NAMALWA (cell line): Measurements from ENCODE around the gene NOX4.
A peak's percentile ranks its signal among the peaks of the same experiment; 100 is the strongest.
"Not testable (repeated sequence)": the region's sequence is repeated elsewhere in the genome, so short reads cannot be mapped to it uniquely, and the experiment has no call there.

Source experiments
- DNase-seq: peaks from one replicate; pipeline ENCODE4 v3.0.0-alpha.2; 2015; ENCODE audit warnings: low spot score

NOX4 gene

DNA sequence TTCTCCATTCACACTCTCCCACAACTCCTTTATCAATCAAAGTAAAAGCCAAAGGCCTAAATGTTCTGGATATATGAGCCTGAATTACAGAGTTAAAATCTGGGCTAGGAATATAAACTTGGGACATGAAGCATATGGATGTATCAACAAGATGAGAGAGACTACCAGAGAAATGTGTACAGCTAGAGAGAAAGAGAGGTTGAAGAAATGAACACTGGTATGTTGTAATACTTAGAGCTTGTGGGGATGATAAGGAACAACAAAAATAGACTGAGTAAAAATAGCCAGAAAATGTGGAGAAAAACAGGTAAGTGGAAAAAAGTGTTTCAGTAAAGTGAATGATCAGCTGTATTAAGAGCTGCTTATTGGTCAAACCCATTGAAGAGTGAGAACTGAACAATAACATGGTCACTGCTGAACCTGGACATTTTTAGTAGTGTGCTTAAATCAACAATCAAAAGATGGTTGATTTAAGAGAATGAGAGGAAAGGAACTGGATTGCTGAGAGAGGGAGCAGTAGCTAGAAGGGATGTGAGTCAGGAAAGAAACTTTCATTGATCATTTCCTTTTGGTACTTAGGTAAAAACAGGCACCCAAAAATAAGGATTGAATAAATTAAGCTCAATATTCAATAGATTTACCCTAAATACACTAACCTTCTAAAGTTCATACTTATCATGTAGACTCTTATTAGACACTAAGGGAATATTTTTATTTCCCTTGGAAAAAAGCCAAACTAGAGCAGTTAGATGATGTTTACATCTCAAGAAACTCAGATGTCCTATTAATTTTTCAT is 111.0 kb downstream of the NOX4 start:
- DNase-seq: not testable (repeated sequence)

GRCh38 chr11:89378986-89379385 is 112.2 kb downstream of the NOX4 start:
- DNase-seq: not testable (repeated sequence)

DNA sequence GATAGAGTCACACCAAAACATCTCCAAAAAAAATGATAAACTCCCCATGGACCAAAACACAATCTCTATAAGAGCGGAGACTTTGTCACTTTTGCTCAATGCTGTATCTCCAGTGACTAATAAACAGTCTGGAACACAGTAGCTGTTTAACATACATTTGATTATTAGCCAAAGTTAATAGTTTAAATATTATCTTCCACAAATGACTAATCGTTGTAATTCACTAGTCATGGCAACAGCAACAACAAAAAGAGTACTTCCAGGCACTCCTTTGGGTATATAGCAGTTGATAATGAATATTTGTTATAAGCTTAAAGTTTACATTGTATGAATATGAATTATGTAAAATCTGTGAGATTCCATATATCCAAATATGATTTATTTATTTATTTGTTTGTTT is 121.8 kb downstream of the NOX4 start:
- not testable (repeated sequence) for DNase-seq

GRCh38 chr11:89364856-89365255 is 126.3 kb downstream of the NOX4 start:
- DNase-seq: not testable (repeated sequence)

- DNase-seq: no peak
Measured at GRCh38 chr11:89361734-89362133, 129.4 kb downstream of the NOX4 start.

DNA sequence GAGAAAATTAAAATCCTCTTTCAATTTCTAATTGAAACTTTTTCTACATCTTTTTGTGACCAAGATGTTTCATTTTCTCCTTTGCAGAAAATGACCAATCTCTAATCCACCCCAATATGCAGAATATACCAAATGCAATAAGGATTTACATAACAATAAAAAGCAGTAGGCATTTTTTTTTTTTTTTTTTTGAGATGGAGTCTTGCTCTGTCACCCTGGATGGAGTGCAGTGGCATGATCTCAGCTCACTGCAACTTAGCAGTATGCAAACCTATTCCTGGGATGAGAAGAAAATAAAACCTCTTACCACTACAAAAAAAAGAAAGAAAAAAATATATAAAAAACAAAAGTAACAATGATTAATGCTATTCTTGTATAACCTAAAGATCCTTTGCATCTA is 132.0 kb downstream of the NOX4 start:
- DNase-seq: not testable (repeated sequence)

DNA sequence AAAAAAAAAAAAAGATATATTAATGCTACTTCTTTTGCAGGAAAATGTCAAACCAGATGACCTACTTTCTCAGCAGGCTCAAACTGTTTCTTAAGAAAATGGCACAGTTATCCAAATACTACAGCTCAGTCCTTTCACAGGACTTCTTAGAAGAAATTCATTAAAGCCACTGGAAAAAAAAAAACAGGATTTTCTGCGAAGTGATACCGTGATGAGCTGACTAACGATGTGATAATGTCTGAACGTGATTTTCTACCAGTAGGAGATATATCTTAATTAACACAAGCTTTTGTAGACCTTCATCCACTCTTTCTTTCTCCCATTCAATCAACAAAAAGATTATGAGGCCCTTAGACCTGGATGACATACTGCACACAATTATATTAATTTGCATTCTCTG is 132.4 kb downstream of the NOX4 start:
- no peak for DNase-seq

GRCh38 chr11:89355646-89356045 is 135.5 kb downstream of the NOX4 start:
- no peak for DNase-seq

DNA sequence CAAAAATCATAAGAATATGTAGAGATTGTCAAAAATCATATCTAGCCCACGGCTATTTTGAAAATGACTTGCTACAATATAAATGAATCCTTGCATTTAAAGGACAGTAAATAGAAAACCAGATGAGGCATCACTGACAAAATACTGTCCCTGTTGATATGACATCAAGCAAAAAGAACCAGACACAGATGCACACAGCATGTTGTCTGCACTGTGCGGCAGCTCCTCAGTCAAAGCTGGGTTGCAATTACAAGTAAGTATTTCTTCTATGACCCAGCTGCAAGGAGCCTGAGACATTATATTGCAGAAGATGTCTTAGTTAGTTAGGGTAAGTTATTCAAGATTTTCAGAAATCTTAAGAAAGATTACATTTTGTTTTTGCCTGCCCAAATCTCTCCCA is 136.7 kb downstream of the NOX4 start:
- not testable (repeated sequence) for DNase-seq

DNA sequence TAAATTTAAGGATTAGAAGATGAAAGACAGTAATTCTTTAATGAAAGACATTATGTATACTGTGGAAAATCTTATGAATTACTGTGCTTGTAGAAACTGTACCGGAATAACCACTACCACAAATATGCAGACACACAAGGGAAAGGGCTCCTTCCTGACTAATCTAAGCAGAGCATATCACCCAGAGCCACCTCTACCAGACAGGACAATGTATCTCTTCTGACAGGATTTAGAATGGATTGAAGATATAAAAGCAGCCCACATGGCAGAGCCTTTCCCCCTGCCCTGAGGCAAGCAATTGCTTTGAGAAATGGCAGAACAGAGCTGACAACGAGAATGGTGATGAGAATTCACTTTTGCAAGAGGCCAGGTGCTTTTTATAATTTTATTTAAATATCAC is 144.1 kb downstream of the NOX4 start:
- DNase-seq: no peak

DNA sequence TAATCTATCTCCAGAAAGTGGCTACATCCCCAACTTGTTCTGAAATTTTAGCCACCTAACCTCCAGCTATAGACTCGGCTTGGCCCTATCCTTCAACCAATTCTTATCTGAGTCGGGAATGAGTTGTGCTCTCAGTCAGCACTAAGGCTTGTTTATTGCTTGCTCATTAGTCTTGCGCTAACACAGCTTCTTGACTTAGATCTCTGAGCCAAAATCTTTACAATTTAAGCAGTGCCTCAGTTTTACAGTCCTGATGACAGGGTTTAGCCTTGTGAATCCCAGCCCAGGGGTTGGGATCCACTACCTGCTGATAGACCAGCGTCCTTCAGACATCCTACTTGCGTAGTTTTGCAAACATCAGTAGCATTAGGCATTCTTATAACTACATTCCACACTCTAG is 144.6 kb downstream of the NOX4 start:
- DNase-seq: no peak

- DNase-seq: not testable (repeated sequence)
Measured at GRCh38 chr11:89342880-89343572, 148.1 kb downstream of the NOX4 start.

GRCh38 chr11:89340450-89340849 is 150.7 kb downstream of the NOX4 start:
- DNase-seq: not testable (repeated sequence)

- DNase-seq: not testable (repeated sequence)
Measured at GRCh38 chr11:89338073-89338472, 153.1 kb downstream of the NOX4 start.

DNA sequence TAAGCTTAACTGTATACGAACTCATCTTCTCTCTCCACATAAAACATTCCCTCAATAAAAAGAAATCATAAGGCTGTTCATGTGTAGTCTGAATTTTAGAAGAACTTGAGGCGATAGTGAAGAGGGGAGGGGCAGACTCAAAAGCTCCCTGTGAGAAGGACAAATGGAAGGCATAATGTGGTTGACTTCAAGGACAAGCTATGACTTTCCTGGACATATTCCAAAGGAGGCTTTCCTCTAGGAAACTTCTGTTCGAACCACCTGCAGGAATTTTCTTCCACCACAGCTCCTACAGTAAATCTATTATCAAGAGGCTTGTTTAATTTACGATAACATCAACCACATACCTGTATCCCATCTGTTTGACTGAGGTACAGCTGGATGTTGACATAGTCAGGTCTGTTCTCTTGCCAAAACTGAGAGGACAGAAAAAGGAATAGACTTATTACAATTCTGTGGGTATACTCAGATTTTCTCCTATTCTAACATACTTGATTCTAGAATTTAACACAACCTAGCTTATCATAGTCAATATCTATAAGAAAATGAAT is 154.0 kb downstream of the NOX4 start:
- DNase-seq: not testable (repeated sequence)

DNA sequence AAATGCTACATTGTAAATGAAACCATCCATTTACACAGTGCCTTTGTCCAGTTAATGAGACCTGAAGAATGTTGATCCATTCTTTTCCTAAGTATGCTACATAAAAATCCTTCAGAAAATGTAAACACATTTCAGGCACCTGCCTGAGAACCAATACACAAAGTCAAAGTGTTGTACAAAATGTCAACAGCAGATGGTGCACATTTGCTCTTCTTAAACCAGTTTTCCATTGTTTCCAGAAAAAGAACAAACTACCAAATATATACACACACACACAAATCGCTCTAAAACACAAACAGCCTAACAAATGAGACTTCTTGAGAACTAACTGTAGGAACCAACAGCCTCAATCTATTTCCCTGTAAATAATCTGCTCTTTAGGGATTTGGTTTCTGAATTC is 157.5 kb downstream of the NOX4 start:
- DNase-seq: peak; percentile 6

- not testable (repeated sequence) for DNase-seq
Measured at GRCh38 chr11:89331940-89332339, 159.2 kb downstream of the NOX4 start.

- DNase-seq: no peak
Measured at GRCh38 chr11:89327885-89328284, 163.3 kb downstream of the NOX4 start.

DNA sequence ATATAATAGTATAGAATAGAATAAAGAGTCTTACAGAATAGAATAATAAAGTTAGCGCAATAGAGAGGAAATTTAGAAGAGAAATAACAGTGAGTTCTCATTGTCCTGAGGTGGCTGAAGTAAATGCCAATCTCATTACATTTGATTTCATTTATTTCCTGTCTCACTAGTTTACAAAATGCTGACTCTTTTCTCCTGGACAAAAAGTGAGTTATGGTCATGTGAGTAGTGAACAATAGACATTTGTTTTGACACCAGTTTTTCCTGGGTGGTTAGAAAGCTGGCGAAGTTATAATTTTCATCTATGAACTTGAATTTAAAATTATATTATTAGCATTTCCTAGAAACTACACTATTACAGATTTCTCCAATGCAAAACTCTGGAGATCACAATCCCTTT is 169.8 kb downstream of the NOX4 start:
- DNase-seq: no peak

DNA sequence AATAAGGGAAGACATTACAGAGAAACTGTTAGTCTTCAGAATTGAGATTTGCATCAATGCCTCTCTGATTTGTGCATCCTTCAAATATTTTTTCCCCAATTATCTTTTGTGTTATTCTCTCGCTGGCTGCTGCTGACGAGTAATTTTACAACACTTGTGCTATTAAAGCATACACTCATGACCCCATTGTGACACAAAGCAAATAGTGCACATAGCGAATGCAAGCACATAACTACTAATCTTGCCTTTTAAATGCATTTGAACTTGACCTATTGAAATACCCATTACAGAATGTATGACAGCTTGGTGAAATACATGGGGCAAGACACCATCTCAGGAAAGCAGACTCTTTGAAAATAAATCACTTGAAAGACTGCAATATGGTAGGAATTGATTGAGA is 180.6 kb downstream of the NOX4 start:
- not testable (repeated sequence) for DNase-seq

GRCh38 chr11:89309321-89309985 is 181.7 kb downstream of the NOX4 start:
- DNase-seq: not testable (repeated sequence)

DNA sequence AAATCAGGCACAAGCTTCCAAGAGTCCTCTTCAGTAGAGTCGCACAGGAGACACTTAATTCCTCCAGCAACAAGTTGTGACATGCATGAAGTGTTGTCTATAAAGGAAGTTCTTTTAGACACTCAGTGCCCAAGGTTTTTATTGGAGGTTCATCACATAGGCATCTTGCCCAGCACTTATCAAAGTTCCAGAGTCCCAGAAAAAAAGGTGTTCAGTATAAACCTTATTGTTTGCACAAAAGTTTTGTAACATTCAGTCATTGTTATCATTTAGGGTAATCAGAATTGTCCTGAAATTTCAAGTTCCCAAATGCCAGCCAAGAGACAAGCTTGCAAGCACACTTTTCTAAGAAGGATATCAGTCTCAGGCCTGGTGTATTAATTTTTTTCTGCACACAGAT is 182.9 kb downstream of the NOX4 start:
- not testable (repeated sequence) for DNase-seq

- not testable (repeated sequence) for DNase-seq
Measured at GRCh38 chr11:89303029-89303428, 188.1 kb downstream of the NOX4 start.
